GM21619 (cell line): ENCODE results near the gene RILPL2.
"Not testable (repeated sequence)": the region's sequence is repeated elsewhere in the genome, so short reads cannot be mapped to it uniquely, and the experiment has no call there.

Experiments used
- ATAC-seq: cut with Tn5 transposase; IDR thresholded peaks from one replicate; pipeline ENCODE4 v1.9.1; 2021; ENCODE audit not compliant: unreplicated experiment

The RILPL2 gene

DNA sequence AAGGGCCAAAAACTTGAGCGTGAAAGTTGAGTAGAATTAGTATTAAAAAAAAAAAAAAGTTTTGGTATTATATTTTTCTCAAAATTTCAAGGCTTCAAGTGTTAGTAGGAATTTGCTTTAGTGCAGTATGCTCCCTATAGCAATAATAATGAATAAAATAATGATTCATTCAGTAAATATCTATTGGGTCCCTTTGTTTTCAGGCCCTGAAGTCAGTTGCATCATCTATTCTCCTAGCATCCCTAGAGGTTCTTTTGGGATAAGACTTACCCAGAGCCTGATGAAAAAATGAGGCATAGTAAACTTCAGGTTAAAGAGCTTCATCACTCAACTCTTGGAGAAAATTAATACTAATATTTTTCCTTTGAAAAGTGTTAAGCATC lies 51.5 kb downstream of the RILPL2 start:
- no peak for ATAC-seq

DNA sequence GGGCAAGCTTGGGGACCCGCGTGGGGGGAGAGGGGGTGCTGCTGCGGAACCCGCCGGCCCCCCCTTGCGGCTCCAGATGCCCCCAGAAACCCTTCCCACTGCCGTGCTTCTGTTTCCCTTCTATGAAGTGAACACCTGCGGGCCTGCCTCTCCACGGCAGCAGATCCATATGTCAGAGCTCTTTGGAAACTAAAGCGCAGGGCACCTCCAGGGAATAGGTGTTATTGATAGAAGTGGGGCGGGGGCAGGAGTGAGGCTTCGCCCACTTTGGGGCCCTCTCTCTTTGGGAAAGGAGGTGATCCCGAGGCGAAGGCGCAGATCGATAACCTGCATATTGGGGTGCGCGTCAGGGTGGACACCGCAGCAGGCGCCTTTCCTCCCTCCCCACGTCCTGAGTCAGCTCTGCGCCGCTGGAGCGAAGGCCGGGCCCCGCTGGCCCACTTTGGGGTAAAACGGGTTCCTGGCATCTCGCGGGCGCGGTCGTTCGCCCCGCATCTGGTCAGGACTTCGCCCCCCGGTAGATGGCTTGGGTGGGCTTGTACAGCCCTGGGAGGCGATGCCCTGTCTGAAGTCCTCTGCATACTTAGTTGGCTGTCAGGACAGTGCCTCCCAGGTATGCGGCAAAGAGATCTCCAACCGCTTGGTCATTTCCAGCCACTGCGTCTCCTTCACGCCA lies 52.0 kb downstream of the RILPL2 start:
- no peak for ATAC-seq

DNA sequence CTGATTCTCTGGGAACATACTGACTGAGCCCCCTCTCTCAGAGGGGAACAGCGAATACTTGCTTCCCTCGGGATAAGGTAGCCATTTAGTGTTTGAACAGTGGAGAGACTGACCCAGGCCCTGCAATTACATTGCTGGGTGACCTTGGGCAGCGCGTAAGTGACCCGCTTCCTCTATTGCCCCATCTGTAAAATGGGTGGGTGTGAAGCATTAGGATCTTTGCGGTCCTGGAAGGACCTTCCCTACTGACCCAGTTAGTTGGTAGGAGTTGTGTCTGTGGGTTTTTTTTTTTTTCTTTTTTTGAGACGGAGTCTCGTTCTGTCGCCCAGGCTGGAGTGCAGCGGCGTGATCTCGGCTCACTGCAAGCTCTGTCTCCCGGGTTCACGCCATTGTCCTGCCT lies 53.8 kb downstream of the RILPL2 start:
- no peak for ATAC-seq

- ATAC-seq = no peak
Observed at GRCh38 chr12:123379391-123379790, 57.1 kb downstream of the RILPL2 start.

- not testable (repeated sequence) for ATAC-seq
Observed at GRCh38 chr12:123372415-123372814, 64.1 kb downstream of the RILPL2 start.

DNA sequence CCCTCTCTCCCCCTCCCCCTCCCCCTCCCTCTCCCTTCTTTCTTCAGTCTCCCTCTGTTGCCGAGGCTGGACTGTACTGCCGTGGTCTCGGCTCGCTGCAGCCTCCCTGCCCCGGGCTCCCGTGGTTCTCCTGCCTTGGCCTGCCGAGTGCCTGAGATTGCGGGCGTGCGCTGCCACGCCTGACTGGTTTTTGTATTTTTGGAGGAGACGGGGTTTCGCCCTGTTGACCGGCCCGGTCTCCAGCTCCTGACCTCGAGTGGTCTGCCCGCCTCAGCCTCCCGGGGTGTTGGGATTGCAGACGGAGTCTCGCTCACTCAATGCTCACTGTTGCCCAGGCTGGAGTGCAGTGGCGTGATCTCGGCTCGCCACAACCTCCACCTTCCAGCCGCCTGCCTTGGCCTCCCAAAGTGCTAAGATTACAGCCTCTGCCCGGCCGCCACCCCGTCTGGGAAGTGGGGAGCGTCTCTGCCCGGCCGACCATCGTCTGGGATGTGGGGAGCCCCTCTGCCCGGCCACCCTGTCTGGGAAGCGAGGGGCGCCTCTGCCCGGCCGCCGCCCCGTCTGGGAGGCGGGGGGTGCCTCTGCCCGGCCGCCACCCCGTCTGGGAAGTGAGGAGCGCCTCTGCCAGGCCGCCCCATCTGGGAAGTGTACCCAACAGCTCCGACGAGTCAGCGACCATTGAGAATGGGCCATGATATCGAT lies 64.7 kb downstream of the RILPL2 start:
- ATAC-seq = not testable (repeated sequence)

- no peak for ATAC-seq
Observed at GRCh38 chr12:123369229-123369628, 67.3 kb downstream of the RILPL2 start.

- not testable (repeated sequence) for ATAC-seq
Observed at GRCh38 chr12:123368431-123368830, 68.1 kb downstream of the RILPL2 start.

GRCh38 chr12:123367511-123367910 lies 69.0 kb downstream of the RILPL2 start:
- no peak for ATAC-seq
